NK-92 (cell line): ENCODE measurements around the gene WT1.

Source experiments
- DNase-seq: peaks from one replicate; lab custom pipeline; 2025; ENCODE audit not compliant: unreplicated experiment; lab: John Stamatoyannopoulos, UW

The WT1 gene

DNA sequence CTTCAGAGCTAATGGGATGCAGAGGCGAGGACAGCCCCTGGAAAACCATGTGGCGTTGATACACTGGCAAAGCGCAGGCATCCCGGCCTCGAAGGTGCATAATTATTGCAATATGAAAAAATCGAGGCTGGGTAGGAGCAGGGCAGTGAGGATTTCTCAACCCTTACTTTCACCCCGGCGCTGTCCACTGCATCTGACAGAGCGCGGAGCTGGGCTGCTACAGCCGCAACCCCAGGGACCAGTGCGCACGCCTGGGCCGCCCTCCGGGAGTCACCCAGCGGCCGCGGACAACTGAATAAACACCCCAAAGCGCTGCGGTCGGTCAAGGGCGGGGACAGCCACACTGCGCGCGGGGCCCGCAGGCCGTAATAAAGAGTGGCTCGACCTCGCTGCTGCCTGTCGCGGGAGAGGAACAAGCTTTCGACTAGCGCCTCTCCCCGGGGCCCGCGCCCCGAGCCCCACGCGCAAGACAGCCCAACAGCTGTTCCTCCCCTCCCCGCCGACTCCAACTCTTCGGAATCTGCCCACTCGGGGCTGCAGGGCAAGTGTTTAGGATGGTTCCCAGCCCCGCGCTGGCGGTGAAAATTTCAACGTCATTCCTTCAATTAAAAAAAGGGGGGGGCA, 3.6 kb upstream of the WT1 start:
- no peak for DNase-seq

DNA sequence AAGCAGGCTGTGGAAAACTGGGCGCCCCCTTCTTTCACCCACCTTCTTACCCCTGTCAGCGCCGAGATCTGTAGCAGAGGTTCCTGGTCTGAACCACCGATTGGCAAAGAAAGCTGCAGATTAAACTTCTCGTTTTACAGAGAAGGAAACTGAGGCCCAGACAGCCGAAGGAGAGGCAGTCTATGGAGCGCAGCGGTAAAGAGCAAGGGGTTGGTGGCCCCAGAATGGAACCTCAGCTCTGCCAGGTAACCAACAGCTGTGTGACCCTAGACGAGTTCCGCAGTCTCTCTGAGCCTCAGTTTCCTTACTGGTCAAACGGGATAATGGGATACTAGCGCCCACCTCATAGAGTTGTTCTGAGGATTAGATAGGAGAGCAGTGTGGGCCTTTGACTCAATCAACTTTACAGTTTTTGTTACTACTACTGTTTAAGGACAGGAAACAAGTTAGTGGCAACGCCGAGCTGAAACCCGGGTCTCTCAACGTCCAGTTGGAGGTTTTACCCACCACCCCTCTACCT, 3.1 kb upstream of the WT1 start:
- no peak for DNase-seq

DNA sequence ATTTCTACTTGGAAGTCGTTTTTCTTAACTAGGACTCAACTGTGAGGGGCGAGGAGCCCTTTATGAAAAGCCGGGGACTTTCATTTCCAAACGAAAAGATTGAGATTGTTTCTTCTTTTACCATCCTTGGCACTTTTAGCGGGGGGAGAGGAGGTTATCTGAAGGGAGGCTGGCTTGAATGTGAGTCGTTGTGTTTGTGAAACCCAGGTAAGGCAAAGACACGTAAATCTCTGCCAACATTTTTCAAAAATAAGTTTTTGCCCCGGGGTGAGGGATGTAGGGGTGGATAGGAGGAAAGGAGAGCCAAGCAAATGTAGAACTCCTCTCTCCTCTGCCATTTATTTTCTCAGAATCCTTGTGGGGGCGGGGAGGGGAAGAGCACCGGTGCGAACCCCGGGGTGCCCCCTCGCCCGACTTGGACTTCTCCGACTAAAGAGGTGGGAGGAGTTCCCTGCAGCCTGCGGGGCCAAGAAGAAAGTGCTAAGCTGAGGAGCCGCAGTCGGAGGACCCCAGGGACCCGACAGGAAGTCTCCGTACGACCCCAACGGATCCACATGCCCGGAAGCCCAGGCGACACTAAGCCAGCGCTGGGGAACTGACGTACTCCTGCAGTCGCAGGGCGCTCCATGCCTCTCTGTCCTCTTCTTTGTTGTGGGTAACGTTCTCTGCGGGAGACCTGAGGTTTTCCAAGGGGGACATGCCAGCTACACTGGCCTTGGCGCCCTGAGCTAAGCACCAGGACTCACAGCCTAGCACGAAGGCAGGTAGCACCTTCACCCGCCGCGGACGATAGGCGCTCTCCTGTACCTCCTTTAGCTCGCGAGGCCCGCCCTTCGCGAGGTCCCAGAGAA, 2.4 kb upstream of the WT1 start:
- DNase-seq = no peak

DNA sequence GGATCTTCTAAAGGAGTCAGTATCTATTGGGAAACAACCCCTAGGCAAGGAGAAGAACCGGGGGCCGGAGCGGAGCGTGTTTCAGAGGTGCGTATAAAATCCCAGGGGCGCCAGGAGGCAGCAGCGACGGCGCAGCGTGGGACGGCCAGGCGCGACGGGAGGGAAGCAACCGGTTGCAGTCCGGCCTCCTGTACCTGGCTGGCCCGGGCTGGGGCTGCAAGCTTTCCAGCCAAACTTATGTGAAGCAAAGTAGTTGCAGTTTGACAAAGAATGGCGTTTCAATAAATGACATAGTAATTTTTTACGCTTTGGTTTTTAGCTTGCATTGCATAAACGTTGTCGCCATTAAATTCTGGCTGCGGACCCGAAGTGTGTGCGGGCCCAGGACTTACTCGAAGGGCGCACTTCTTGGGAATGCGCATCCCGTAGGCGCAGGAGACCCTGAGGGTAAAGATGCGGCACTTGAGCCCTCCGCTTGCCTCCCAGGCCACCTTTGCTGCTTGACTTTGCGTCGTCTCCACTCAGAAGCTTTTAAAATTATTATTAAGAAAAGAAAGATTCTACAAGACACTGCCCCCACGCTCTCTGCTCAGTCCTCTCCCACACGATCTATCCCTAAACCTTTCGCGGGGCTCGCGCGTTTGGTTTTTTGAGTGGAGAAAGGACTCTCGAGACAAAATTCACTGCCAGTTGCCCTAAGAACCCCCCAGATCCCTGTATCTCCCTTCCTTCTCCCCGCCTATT, 1.6 kb upstream of the WT1 start:
- DNase-seq = no peak

DNA sequence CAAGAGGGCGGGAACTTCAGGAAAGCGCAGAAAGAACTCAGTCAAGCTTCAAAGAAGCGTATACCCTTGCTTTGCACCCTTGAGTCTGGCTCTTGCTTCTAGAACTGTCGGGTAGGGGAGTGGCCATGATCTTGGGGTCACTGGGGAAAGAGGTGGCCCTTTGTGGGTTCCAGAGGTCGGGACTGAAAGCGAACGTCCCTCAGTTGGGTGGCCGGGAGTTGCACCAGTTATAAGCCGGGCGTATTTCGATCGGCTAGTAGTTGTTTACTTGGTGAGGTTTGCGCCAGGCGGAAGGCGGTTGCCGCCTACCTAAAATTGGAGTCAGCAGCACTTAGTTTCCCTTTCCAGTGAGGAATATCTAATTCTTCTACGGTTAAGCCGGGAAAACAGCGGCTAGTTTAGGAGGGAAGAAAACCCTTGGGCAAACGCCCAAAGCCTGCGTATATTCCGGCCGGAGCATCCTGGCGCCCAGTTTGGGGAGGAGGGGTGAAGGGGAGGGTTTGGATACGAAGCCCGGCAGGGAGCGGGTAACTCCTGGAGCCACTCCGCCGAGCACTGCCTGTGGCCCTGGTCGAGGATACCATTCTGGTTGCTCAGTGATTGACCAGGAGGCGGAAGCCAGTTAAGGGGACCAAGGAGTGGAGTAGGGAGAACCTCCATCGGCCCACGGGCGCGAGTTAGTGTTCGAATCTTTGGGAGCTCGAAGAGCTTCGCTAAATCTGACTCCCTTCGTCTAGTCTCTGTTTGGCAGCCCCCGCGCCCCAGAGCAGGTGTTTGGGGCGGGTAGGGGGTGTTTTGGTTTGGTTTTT, 807 bp upstream of the WT1 start:
- no peak for DNase-seq

DNA sequence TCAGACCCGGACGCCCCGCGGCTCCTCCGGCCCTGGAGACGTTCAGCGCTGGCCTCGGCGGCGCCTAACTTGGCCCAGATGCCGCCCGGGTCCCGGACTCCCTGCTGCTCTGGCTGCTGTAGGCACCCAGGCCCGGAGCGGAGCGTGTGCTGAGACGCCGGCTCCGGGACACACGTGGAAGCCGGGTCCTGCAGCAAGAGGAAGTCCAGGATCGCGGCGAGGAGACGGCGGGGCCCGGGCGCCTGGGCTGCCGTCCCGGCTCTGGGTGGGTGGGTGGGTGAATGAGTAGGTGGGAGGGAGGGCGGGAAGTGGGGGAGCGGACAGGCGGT, 223 bp downstream of the WT1 start:
- no peak for DNase-seq

DNA sequence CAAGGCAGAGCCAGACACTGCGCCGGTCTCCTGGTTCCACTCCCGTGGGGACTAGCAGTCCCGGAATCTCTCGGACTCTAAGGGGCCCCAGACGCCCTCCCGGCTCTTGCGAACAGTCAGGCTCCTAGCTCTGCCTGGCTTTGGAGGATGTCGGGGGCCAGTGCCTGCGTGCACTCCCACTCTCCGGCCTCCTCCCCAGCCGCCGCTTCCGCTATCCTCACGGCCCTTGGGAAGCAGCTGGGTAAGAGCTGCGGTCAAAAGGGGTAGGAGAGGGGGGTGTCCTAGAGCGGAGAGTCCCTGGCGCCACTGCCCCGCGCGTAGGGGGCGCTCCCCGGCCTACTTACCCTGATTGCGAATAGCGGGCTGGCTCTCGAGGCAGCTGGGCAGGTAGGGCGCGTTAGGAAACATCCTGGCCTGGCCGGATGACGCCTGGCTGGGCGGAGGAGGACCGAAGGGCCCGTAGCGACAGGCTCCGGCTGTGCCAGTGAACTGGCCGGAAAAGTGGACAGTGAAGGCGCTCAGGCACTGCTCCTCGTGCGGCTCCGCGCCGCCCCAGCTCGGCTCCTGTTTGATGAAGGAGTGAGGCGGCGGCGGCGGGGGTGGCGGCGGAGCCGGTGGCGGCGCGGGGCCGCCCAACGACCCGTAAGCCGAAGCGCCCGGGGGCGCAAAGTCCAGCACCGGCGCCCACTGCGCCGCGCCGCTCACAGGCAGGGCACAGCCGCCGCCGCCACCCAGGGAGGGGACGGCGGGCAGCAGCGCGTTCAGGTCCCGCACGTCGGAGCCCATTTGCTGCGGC, 785 bp downstream of the WT1 start:
- DNase-seq = no peak

DNA sequence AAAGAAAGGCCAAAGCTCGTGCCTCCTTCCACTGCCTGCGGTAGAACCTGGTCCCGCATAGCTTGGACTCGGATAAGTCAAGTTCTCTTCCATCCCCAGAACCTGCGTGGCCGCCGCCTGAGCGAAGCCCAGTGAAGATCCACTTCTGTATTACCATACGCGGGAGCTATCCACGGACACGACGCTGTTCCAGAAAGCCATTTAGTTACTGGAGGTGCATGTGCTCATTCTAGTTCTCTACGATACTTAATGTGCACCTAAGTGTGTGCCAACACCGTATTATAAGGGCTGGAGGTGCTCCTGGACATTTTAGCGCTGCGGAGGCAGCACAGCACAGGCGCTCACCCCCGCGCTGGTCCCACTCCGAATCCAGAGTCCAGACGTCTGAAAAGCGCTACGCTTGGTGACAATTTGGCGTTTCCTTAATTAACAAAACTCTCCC, 1.4 kb downstream of the WT1 start:
- DNase-seq = no peak

DNA sequence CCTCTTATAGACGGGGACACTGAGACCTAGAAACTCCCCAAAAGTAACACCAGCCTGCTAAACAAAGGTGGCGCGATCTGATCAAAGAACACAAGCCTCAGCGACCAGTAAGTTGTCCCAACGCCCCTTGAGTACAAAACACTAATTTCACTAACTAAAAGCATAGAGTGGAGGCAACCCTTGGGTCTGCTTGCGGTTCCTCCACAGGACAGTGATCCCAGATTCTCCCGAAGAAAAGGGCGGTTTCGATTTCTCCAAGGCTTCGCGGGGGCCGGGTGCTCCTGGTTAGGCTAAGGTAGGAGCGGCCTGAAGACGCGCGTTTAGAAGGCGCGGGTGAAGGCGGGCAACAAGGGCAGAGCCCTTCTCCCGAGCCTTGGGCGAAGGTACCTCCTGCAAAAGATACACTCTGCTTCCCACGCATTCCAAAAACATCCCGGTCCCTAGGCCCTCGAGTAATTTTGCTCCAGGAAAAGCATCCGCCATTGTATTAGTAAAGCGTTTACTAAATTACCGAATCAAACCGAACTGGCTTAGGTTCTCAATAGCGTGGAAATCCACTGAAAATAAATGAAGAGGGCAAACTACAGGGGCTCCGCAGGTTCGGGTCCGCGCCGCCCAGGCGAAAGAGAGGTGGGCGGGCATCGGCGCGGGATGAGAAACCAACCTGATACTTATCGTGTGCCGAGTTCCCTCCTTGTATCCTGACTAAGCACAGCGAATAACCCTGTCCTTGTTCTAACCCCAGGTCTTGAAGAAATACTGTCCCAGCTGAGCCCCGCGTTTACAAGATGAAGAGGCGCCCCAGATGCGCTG, 2.0 kb downstream of the WT1 start:
- DNase-seq = no peak

DNA sequence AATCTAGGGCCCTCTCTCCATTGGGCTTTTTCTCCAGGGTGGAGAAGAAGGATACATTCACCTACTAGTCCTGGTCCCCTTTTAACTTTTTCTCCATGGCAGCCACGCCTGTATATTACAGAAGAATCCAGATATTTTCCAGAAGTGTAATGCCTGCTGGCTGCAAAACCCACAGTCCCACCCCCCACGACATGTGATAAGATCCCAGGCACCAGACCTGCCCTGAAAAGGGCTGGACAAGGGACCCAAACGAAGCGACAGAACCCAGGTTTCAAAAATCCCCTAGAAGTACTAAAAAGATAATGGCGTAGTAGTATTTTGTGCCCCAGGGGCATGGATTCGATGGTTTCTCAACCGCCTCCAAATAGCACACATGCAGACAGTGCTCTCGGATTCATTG, 2.8 kb downstream of the WT1 start:
- DNase-seq = no peak

DNA sequence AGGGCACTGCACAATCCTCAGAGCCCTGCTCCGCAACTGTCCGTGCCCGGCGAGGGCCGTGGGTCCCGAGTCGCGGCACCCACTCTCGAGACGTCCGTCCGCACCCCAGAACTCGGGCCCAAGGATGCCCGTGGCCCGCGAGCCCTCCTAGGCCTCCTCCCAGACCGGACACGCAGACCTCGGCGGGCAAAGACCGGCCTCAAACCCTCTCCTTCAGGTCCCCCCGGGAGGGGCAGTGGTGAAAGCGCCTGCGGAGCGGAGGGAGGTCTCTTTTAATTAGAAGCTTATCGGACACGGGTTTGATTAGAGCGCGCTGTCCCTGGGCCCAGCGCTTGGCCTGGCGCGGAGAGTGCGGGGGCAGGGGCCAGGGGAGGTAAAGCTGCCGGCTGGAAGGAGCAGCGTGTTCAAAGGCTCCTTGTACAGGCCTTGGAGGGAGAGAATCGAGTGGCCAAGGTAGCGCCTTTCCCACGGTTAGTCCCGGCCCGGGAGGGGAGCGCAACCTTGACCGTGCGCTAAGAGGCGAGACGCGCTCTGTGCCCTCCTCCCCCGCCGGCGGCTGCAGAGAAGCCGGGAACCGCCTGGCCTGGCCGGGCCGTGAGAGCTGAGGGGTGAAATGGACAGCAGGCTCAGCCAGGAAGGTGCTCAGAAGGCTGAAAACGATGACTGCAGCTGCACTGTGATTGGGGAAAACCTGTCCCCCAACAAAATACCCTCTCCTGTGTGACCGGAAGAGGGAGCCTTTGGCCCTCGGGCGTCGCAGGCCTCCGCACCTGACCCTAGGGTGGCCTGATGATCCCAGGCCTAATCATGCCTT, 4.6 kb downstream of the WT1 start:
- no peak for DNase-seq

DNA sequence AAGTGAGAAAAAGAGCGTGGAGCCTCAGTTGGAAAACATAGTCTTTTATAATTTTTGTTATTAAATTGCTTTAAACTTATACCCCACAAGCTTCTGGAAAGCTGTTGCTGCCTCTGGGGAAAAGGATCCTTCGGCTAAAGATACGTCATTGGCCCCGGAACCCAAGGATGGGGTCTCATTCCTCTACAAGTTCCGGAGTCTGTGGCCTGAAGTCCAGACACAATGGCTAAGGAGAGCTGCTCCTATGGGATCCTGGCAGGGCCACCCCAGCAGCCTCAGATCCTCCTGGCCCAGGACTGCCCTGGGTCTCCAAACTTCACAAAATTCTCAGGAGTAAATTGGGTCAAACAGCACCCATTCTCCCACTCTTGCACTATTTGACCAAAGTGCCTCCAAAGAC, 5.9 kb downstream of the WT1 start:
- DNase-seq = no peak

DNA sequence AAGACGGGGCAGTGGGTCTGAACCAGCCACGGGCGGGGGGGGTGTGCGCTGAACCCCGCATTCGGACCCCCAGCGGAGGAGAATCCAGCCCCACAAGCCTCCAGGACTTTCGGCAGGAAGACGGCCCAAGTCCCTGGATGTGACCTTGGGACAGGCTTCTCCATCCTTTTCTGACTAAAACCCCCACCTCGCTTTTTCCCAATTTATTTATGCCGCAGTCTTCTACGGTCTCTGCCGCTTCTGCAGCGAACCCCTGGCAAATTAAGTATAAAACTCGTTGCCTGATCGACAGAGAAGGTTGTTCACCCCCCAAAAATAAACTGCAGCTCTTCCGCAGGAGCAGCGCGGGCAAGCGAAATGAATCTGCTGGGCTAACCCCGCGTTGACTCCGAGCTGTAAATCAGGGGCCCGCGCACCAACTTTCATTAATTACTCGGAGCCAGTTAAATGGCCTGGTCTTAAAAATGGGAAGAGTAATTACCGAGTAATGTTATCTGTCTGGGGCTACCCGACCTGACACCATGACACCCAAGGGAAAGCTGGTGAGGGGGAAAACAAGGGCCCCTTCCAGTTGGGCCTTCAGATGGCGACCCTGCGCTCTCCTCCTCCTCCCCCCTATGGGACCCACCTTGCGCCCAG, 6.6 kb downstream of the WT1 start:
- no peak for DNase-seq

DNA sequence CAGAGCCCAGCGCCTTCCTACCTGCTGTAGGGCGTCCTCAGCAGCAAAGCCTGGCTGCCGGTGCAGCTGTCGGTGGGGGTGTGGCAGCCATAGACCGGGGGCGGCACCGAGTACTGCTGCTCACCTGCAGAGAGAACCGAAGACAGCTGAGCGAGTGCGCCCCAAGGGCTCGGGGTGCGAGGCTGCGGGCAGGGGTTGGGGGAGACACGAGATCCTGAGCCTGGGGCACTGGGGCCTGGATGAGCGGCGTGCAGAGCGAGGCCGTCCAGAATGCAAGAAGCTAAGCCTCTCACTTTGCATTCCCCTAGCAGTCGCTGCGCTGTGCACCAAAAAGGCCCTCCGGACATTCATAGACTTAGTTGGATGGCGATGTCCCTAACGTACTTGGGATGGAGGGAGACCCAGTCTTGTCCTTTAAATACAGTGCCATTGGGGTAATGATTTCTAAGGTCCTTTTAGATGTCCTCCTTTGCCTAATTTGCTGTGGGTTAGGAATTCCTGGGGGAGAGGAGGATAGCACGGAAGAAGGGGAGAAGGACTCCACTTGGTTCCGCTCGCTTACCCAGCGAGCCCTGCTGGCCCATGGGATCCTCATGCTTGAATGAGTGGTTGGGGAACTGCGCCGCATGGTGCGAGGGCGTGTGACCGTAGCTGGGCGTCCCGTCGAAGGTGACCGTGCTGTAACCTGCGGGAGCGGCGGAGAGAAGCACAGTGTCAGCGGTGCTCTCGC, 7.2 kb downstream of the WT1 start:
- no peak for DNase-seq

DNA sequence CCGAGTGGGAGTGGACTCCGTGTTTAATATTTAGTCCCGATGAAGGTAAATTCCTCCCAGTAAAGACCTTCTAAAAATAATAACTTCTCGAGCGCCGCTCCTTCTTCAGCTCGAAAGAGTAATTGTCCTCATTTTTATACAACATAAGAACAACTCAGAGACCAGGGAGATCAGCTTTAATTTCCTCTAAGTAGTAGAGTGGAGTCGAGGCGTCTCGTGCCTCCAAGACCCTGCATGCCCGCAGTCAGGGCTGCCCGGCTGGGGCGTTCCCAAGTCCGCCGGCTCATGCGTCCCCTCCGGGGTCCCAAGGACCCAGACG, 7.8 kb downstream of the WT1 start:
- no peak for DNase-seq

DNA sequence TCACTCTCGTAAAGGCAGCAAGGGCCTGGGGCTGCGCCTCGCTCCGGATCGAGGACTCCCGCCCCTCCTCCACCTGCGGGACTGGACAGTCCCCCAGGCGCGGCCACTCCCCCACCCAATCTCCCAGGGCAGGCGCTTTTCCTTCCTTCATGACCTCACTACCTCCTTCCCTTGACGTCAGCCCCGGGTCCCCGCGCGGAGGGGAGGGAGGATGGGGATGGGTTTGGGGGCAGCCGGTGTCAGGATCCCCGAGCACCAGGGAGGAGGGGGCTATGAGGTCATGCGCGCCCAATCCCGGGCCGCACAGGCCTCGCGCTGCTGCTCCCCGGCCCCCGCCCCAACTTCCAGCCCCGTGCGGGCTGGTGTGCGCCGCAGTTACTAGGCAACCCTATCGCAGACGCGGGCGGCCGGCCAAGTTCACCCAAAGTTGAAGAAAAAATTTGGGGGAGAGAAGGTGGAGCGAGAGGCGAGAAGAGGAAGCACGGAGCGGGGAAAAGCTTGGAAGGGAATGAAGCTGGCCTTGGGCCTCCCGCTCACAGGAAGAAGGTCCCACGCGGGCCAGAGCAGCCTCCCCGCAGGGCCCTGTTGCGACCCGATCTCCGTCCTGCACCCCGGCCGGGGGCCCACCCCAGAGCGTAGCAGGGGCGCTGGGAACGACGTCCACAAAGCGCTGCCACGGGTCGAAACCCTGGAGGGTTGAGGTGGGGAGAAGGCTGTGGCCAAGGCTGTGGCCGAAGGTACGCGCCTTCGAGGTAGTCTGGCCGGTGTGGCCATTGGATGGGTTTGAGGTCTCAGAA, 8.3 kb downstream of the WT1 start:
- no peak for DNase-seq

DNA sequence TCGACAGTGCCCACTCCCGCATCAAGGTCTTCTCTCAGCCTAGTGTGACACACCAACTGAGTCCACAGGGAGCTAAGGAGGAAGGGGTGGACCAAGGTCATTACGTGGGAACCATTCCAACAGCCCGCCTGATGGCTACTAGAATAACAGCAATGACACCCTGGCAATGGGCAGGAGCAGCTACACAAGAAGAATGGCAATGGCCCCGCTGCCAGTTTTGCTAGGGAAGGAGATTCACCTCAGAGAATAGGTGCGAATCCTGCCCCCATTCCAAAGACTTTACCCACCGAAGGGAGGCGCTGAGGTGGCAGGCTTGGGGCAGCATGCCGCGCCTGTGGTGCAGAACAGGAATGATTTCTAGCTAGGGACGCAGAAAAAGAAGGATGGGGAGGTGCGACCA, 9.1 kb downstream of the WT1 start:
- no peak for DNase-seq
